Muscle layer of duodenum (tissue), 2 donors: ENCODE data around the gene DZIP3.
"Not testable (repeated sequence)": the region's sequence is repeated elsewhere in the genome, so short reads cannot be mapped to it uniquely, and the experiment has no call there.

ENCODE experiments used
- H3K27ac ChIP-seq: one replicate; pipeline ENCODE4 v1.7.0; 2013; ENCODE audit warnings: mild to moderate bottlenecking, low read length
- H3K27me3 ChIP-seq: one replicate; pipeline ENCODE4 v1.7.0; 2013; ENCODE audit warnings: low read depth, mild to moderate bottlenecking, control low read depth, low read length
- H3K36me3 ChIP-seq, 2 donors: one replicate each; pipeline ENCODE4 v1.7.0; 2013; ENCODE audit warnings: low read length in 2 of 2, control low read depth in 1 of 2, mild to moderate bottlenecking in 1 of 2; ENCODE audit not compliant: insufficient read depth in 2 of 2, control insufficient read depth in 1 of 2
- H3K4me1 ChIP-seq, 2 donors: one replicate each; pipeline ENCODE4 v1.7.0; 2013; ENCODE audit warnings: low read length in 2 of 2, mild to moderate bottlenecking in 2 of 2, control low read depth in 1 of 2, moderate library complexity in 1 of 2; ENCODE audit not compliant: insufficient read depth in 2 of 2, control insufficient read depth in 1 of 2
- H3K4me3 ChIP-seq, 2 donors: one replicate each; pipeline ENCODE4 v1.7.0; 2013; ENCODE audit warnings: low read length in 2 of 2, low read depth in 1 of 2, mild to moderate bottlenecking in 1 of 2
- H3K9me3 ChIP-seq, 2 donors: one replicate each; pipeline ENCODE4 v1.7.0; 2013; ENCODE audit warnings: low read length in 2 of 2, control low read depth in 1 of 2, mild to moderate bottlenecking in 1 of 2; ENCODE audit not compliant: control insufficient read depth in 1 of 2
- donor health status: healthy.

Gene DZIP3

GRCh38 chr3:108645364-108645763, 55.8 kb downstream of the DZIP3 start:
- peaks cover 0 to 35% of the 10 kb centered on the region in 2 donors for H3K36me3 ChIP-seq
- H3K9me3 ChIP-seq = no peaks in the 10 kb centered on the region
- no peak overlapping the region for H3K27ac ChIP-seq
- no peaks in the 10 kb centered on the region for H3K27me3 ChIP-seq
- H3K4me3 ChIP-seq = no peak overlapping the region
- no peaks in the 10 kb centered on the region for H3K4me1 ChIP-seq

- H3K9me3 ChIP-seq, H3K27me3 ChIP-seq, H3K4me3 ChIP-seq, H3K4me1 ChIP-seq, H3K27ac ChIP-seq: not testable (repeated sequence)
- H3K36me3 ChIP-seq = peaks cover 3 to 20% of the 10 kb centered on the region in 2 donors
These were observed 66.1 kb downstream of the DZIP3 start for GRCh38 chr3:108655664-108656063.

- H3K9me3 ChIP-seq = no peaks in the 10 kb centered on the region
- H3K27me3 ChIP-seq = no peaks in the 10 kb centered on the region
- no peak overlapping the region for H3K4me3 ChIP-seq
- H3K27ac ChIP-seq = no peak overlapping the region
- no peaks in the 10 kb centered on the region for H3K4me1 ChIP-seq
- no peaks in the 10 kb centered on the region for H3K36me3 ChIP-seq
These were observed 72.2 kb downstream of the DZIP3 start for GRCh38 chr3:108661699-108662098.

GRCh38 chr3:108662142-108662738, 72.7 kb downstream of the DZIP3 start:
- H3K4me1 ChIP-seq = no peaks in the 10 kb centered on the region
- H3K36me3 ChIP-seq = no peaks in the 10 kb centered on the region
- no peak overlapping the region for H3K4me3 ChIP-seq
- H3K27ac ChIP-seq = no peak overlapping the region
- no peaks in the 10 kb centered on the region for H3K27me3 ChIP-seq
- no peaks in the 10 kb centered on the region for H3K9me3 ChIP-seq

GRCh38 chr3:108664266-108664665, 74.7 kb downstream of the DZIP3 start:
- Histone ChIP-seq H3K9me3 (no peaks in the 10 kb centered on the region), H3K4me1 (no peaks in the 10 kb centered on the region), H3K27me3 (no peaks in the 10 kb centered on the region), H3K4me3 (no peak overlapping the region), H3K36me3 (peaks cover 0 to under 1% of the 10 kb centered on the region in 2 donors), H3K27ac (no peak overlapping the region)

- Histone ChIP-seq H3K4me1 (no peaks in the 10 kb centered on the region), H3K4me3 (no peak overlapping the region), H3K9me3 (no peaks in the 10 kb centered on the region), H3K27me3 (no peaks in the 10 kb centered on the region), H3K36me3 (peaks cover 0 to 11% of the 10 kb centered on the region in 2 donors), H3K27ac (no peak overlapping the region)
These were observed 77.8 kb downstream of the DZIP3 start for GRCh38 chr3:108667312-108667711.

GRCh38 chr3:108669208-108669607, 79.7 kb downstream of the DZIP3 start:
- peaks cover 0 to 11% of the 10 kb centered on the region in 2 donors for H3K36me3 ChIP-seq
- H3K27me3 ChIP-seq = no peaks in the 10 kb centered on the region
- H3K4me3 ChIP-seq = no peak overlapping the region
- H3K9me3 ChIP-seq = no peaks in the 10 kb centered on the region
- H3K4me1 ChIP-seq = no peaks in the 10 kb centered on the region
- H3K27ac ChIP-seq = no peak overlapping the region

- Histone ChIP-seq H3K9me3 (no peaks in the 10 kb centered on the region), H3K4me3 (no peak overlapping the region), H3K27me3 (no peaks in the 10 kb centered on the region), H3K4me1 (no peaks in the 10 kb centered on the region), H3K36me3 (peaks cover 0 to 16% of the 10 kb centered on the region in 2 donors), H3K27ac (no peak overlapping the region)
These were observed 83.2 kb downstream of the DZIP3 start for GRCh38 chr3:108672701-108673100.

GRCh38 chr3:108673988-108674661, 84.6 kb downstream of the DZIP3 start:
- H3K4me1 ChIP-seq = no peaks in the 10 kb centered on the region
- peaks cover 0 to 22% of the 10 kb centered on the region in 2 donors for H3K36me3 ChIP-seq
- H3K27me3 ChIP-seq = no peaks in the 10 kb centered on the region
- H3K9me3 ChIP-seq = no peaks in the 10 kb centered on the region
- H3K27ac ChIP-seq = no peak overlapping the region
- no peak overlapping the region for H3K4me3 ChIP-seq

- H3K4me3 ChIP-seq = no peak overlapping the region
- no peaks in the 10 kb centered on the region for H3K9me3 ChIP-seq
- no peaks in the 10 kb centered on the region for H3K4me1 ChIP-seq
- peaks cover 0 to 20% of the 10 kb centered on the region in 2 donors for H3K36me3 ChIP-seq
- H3K27me3 ChIP-seq = no peaks in the 10 kb centered on the region
- no peak overlapping the region for H3K27ac ChIP-seq
These were observed 88.3 kb downstream of the DZIP3 start for GRCh38 chr3:108677811-108678210.

- peaks cover 20 to 33% of the 10 kb centered on the region in 2 donors for H3K36me3 ChIP-seq
- not testable (repeated sequence) for H3K4me1 ChIP-seq, H3K27ac ChIP-seq, H3K27me3 ChIP-seq, H3K4me3 ChIP-seq, H3K9me3 ChIP-seq
These were observed 102.8 kb downstream of the DZIP3 start for GRCh38 chr3:108692286-108692685.

- no peak overlapping the region for H3K4me3 ChIP-seq
- H3K4me1 ChIP-seq = no peaks in the 10 kb centered on the region
- no peak overlapping the region for H3K27ac ChIP-seq
- H3K36me3 ChIP-seq = peaks cover under 1 to 3% of the 10 kb centered on the region in 2 donors
- no peaks in the 10 kb centered on the region for H3K27me3 ChIP-seq
- H3K9me3 ChIP-seq = peaks cover 0 to under 1% of the 10 kb centered on the region in 2 donors
These were observed 108.9 kb downstream of the DZIP3 start for GRCh38 chr3:108698461-108698860.
